Bronchial epithelial cell (primary cell): ENCODE results near the gene PXMP2. TPM values are rescaled to one million over a fixed set of nuclear protein-coding genes. Genes with fewer than 3 reads are reported as not detected.

Source experiments
- DNase-seq: peaks from one replicate; pipeline ENCODE4 v3.0.0-alpha.2; 2010; ENCODE audit warnings: low read depth
- FAIRE-seq: peaks from 2 replicates; lab custom pipeline; 2011; peaks lifted over from hg19 to GRCh38; lab: Jason Lieb, UNC
- H3K27me3 ChIP-seq: 2 replicates; pipeline ENCODE4 v1.5.1; 2011; ENCODE audit warnings: low read length; ENCODE audit not compliant: control insufficient read depth, insufficient read depth
- H3K36me3 ChIP-seq: 2 replicates; pipeline ENCODE4 v1.5.1; 2011; ENCODE audit warnings: low read length; ENCODE audit not compliant: control insufficient read depth, insufficient read depth
- H3K4me3 ChIP-seq: 2 replicates; pipeline ENCODE4 v1.5.1; 2011; ENCODE audit warnings: mild to moderate bottlenecking, low read depth, low read length, control low read depth
- total RNA-seq: library from RNA; depleted of rRNA; stranded (reverse); fragments of >200 nt; gene quantifications from 2 replicates; pipeline ENCODE4 v1.2.1, GENCODE V29; 2014
- TF ChIP-seq, protein P1 (sequence below): IDR thresholded peaks from 2 replicates; pipeline ENCODE4 v1.5.1; 2011; ENCODE audit warnings: mild to moderate bottlenecking, moderate library complexity, low read length, control low read depth, inconsistent platforms; ENCODE audit not compliant: insufficient read depth, severe bottlenecking

The PXMP2 gene
- total RNA-seq, 1 donor from 2014 or later = 12.9 TPM

DNA sequence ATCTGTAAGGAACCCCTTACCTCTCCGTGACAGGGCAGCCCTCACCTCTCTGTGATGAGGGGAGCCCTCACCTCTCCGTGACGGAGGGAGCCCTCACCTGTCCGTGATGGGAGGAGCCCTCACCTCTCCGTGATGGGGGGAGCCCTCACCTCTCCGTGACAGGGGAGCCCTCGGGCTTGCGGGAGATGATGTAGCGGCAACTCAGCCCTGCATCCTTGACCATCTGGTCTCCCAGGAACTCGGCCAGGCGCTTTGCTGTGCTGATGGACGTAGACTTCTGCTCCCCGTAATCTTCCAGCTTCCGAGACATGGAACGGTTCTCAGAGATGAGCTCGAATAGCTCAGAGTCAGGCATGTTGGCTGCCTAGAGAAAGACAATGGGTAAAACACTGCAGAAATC is 28.2 kb upstream of the PXMP2 start:
- H3K27me3 ChIP-seq = no peaks in the 10 kb centered on the region
- H3K4me3 ChIP-seq = no peak overlapping the region
- DNase-seq (no peak), FAIRE-seq (no peak)
- peaks cover 22% of the 10 kb centered on the region for H3K36me3 ChIP-seq
- TF ChIP-seq, protein P1, sequence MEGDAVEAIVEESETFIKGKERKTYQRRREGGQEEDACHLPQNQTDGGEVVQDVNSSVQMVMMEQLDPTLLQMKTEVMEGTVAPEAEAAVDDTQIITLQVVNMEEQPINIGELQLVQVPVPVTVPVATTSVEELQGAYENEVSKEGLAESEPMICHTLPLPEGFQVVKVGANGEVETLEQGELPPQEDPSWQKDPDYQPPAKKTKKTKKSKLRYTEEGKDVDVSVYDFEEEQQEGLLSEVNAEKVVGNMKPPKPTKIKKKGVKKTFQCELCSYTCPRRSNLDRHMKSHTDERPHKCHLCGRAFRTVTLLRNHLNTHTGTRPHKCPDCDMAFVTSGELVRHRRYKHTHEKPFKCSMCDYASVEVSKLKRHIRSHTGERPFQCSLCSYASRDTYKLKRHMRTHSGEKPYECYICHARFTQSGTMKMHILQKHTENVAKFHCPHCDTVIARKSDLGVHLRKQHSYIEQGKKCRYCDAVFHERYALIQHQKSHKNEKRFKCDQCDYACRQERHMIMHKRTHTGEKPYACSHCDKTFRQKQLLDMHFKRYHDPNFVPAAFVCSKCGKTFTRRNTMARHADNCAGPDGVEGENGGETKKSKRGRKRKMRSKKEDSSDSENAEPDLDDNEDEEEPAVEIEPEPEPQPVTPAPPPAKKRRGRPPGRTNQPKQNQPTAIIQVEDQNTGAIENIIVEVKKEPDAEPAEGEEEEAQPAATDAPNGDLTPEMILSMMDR = no peak

DNA sequence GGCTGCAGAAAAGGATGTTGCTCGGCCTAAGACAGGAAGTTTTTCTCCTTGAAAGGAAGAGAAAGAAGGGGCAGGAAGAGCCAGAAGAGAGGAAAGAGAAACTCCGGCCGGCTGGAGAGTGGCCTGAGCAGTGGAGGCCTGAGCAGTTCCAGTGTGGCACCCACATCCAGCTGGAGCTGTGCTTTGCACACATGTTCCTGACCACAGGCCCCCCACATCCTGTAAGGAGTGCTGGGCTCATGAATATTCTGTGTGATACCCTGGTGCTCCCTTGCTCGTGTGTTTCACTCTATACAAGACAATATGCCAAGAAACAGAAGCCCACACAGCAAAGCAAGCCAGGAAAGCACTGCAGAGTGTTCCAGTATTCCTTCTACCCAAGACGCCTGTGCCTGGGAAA is 27.3 kb upstream of the PXMP2 start:
- Histone ChIP-seq H3K27me3 (no peaks in the 10 kb centered on the region), H3K36me3 (peaks cover 22% of the 10 kb centered on the region), H3K4me3 (no peak overlapping the region)
- TF ChIP-seq, protein P1 = no peak
- no peak for DNase-seq
- no peak for FAIRE-seq

DNA sequence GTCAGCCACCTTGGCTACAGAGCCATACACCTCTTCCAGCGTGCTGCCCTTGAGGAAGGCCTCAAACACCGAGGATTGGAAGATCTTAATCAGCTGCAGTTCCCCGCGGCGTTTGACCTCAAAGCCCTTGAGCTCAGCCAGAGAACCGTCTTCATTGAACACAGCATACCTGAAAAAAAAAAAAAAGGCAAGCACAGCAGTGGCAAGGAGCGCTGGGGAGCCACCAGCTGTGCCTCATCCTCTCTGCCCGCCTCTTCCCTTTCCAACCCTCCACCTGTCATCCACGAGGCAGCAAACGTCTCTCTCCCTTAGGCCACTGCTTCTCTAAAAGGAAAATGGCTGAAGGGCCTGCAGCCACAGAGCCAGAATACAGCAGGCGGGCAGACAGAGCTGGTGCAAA is 26.4 kb upstream of the PXMP2 start:
- no peak for FAIRE-seq
- DNase-seq = no peak
- Histone ChIP-seq H3K36me3 (peaks cover 22% of the 10 kb centered on the region), H3K27me3 (no peaks in the 10 kb centered on the region), H3K4me3 (no peak overlapping the region)
- TF ChIP-seq, protein P1 = no peak

DNA sequence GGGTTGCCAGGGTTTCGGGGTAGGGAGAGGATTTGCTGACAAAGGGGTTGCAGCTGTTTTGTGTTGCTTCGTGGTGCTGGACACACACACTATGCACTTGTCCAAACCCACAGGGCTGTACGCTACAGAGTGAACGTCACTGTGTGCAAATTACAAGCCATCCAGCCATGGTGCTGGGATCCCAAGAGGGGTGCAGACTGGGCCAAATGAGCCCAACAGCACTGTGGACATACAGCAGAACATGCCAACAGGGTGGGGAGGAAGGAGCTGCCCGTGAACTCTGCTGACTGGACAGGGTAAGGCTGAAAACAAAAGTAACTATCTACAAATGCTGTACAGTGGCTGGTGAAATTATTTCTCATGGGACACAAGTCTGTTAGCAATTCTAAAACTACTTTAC is 25.4 kb upstream of the PXMP2 start:
- H3K36me3 ChIP-seq = peaks cover 20% of the 10 kb centered on the region
- H3K27me3 ChIP-seq = no peaks in the 10 kb centered on the region
- DNase-seq (no peak), FAIRE-seq (no peak)
- TF ChIP-seq, protein P1 = no peak
- no peak overlapping the region for H3K4me3 ChIP-seq

DNA sequence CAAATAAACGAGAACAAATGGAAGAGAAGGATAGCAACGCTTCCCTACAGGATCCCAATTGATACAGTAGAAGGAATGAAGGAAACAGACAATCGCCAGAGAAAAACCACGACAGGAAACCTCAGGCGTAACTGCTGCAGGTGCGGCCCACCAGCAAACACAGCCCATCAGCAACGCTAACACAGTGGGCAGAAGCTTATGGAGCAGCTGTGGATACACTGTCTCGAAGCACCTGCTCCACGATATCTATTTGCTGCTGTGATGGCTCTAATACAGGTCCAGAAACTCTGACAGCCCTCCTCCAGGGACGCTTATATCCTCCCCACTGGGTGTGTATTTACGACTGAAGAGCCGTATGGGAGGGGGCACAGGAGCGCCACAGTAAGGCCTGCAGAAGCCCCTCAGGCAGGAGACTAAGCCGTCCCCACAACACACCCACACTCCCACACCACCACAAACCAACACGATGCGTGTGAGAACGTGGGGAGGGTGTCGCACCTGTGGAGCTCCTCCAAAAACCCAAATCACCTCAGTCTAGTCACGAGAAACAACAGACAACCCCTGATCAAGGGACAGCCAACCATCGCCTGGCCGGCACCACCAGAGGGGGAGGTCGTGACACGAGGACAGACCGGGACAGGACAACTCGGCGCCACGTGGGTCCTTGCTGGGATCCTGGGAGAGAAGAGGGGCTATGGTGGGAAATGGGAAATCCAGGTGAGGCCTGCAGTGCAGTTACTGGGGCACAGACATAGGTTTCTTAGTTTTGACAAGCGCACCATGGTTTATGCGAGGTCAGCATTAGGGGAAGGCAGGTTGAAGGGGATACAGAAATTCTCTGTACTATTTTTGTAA is 24.3 kb upstream of the PXMP2 start:
- TF ChIP-seq, protein P1 = no peak
- FAIRE-seq = no peak
- no peaks in the 10 kb centered on the region for H3K27me3 ChIP-seq
- H3K36me3 ChIP-seq = peaks cover 16% of the 10 kb centered on the region
- H3K4me3 ChIP-seq = no peak overlapping the region
- DNase-seq = no peak
